GM18868 (cell line): ENCODE measurements around the gene GREB1.

Experiments used
- ATAC-seq: cut with Tn5 transposase; IDR thresholded peaks from one replicate; pipeline ENCODE4 v1.9.1; 2021; ENCODE audit warnings: mild to moderate bottlenecking, moderate library complexity; ENCODE audit not compliant: unreplicated experiment

Gene GREB1

GRCh38 chr2:11630855-11631254 lies 97.0 kb downstream of the GREB1 start:
- no peak for ATAC-seq

GRCh38 chr2:11631462-11631861 lies 97.6 kb downstream of the GREB1 start:
- ATAC-seq: no peak

- ATAC-seq: no peak
Observed at GRCh38 chr2:11633923-11634478, 100.2 kb downstream of the GREB1 start.

- no peak for ATAC-seq
Observed at GRCh38 chr2:11634584-11634983, 100.7 kb downstream of the GREB1 start.

GRCh38 chr2:11635141-11635540 lies 101.3 kb downstream of the GREB1 start:
- no peak for ATAC-seq

- no peak for ATAC-seq
Observed at GRCh38 chr2:11636593-11637295, 102.9 kb downstream of the GREB1 start.

GRCh38 chr2:11637546-11637945 lies 103.7 kb downstream of the GREB1 start:
- ATAC-seq: no peak

GRCh38 chr2:11639503-11639902 lies 105.7 kb downstream of the GREB1 start:
- no peak for ATAC-seq

GRCh38 chr2:11640132-11640531 lies 106.3 kb downstream of the GREB1 start:
- no peak for ATAC-seq

GRCh38 chr2:11642972-11643371 lies 109.1 kb downstream of the GREB1 start:
- ATAC-seq: no peak

GRCh38 chr2:11644293-11644692 lies 110.4 kb downstream of the GREB1 start:
- no peak for ATAC-seq

- no peak for ATAC-seq
Observed at GRCh38 chr2:11646530-11646929, 112.7 kb downstream of the GREB1 start.

- ATAC-seq: no peak
Observed at GRCh38 chr2:11647834-11648600, 114.2 kb downstream of the GREB1 start.

GRCh38 chr2:11649093-11649492 lies 115.2 kb downstream of the GREB1 start:
- ATAC-seq: no peak

GRCh38 chr2:11651856-11652548 lies 118.2 kb downstream of the GREB1 start:
- ATAC-seq: no peak

- ATAC-seq: no peak
Observed at GRCh38 chr2:11652553-11652952, 118.7 kb downstream of the GREB1 start.

GRCh38 chr2:11655495-11655894 lies 121.7 kb downstream of the GREB1 start:
- ATAC-seq: no peak

- ATAC-seq: no peak
Observed at GRCh38 chr2:11656252-11656651, 122.4 kb downstream of the GREB1 start.

- no peak for ATAC-seq
Observed at GRCh38 chr2:11656671-11657101, 122.8 kb downstream of the GREB1 start.

- ATAC-seq: no peak
Observed at GRCh38 chr2:11657195-11657594, 123.3 kb downstream of the GREB1 start.

GRCh38 chr2:11657646-11658045 lies 123.8 kb downstream of the GREB1 start:
- no peak for ATAC-seq
